WTC11 (cell line): ENCODE data around the gene RPS6KA2.

Source experiments
- ATF2 ChIP-seq: sonication (generic); formaldehyde crosslinking; IDR thresholded peaks from 2 replicates; pipeline ENCODE4 v1.8.1; 2022; ENCODE audit warnings: low read depth, missing genetic modification reagents, borderline replicate concordance
- CTCF ChIP-seq: fragments of 200-600 bp; IDR thresholded peaks from 2 replicates; pipeline ENCODE4 v1.8.0; 2022; ENCODE audit warnings: antibody characterized with exemption
- ELF4 ChIP-seq: sonication (generic); formaldehyde crosslinking; IDR thresholded peaks from 2 replicates; pipeline ENCODE4 v1.8.1; 2022; ENCODE audit warnings: low read depth, mild to moderate bottlenecking, moderate library complexity, missing genetic modification reagents
- ERG ChIP-seq: fragments of 250-450 bp; sonication (Bioruptor Pico); IDR thresholded peaks from 2 replicates; pipeline ENCODE4 v1.8.0; 2021; ENCODE audit warnings: mild to moderate bottlenecking
- NR1H2 ChIP-seq: sonication (generic); formaldehyde crosslinking; IDR thresholded peaks from 2 replicates; pipeline ENCODE4 v1.9.0; 2021; ENCODE audit warnings: mild to moderate bottlenecking, moderate library complexity, missing genetic modification reagents
- NR2C2 ChIP-seq: sonication (generic); formaldehyde crosslinking; IDR thresholded peaks from 2 replicates; pipeline ENCODE4 v1.8.0; 2022; ENCODE audit warnings: mild to moderate bottlenecking, missing genetic modification reagents
- SMAD3 ChIP-seq: sonication (generic); formaldehyde crosslinking; IDR thresholded peaks from 2 replicates; pipeline ENCODE4 v1.8.0; 2022; ENCODE audit warnings: missing genetic modification reagents, mild to moderate bottlenecking, borderline replicate concordance
- USF1 ChIP-seq: sonication (generic); formaldehyde crosslinking; IDR thresholded peaks from 2 replicates; pipeline ENCODE4 v1.8.0; 2022; ENCODE audit warnings: mild to moderate bottlenecking, missing genetic modification reagents
- ZNF423 ChIP-seq: fragments of 250-450 bp; sonication (Bioruptor Pico); IDR thresholded peaks from 2 replicates; pipeline ENCODE4 v2.1.2; 2022; ENCODE audit warnings: mild to moderate bottlenecking, moderate library complexity

- TF ChIP-seq SMAD3 (CRISPR knock-in tag) (no peak), CTCF (no peak), NR1H2 (CRISPR knock-in tag) (no peak), NR2C2 (CRISPR knock-in tag) (no peak), ERG (no peak), ZNF423 (CRISPR knock-in tag) (no peak), ATF2 (CRISPR knock-in tag) (no peak), ELF4 (no peak), USF1 (CRISPR knock-in tag) (no peak)
Observed at GRCh38 chr6:166413491-166413951, 213.5 kb downstream of the RPS6KA2 start.
